GM12874 (cell line): ENCODE measurements around the gene PPM1L.
A peak's percentile ranks its signal among the peaks of the same experiment; 100 is the strongest.

Experiments used
- TF ChIP-seq, protein P1 (sequence below): IDR thresholded peaks from 2 replicates; pipeline ENCODE4 v1.5.1; 2011; ENCODE audit warnings: low read depth, mild to moderate bottlenecking, control low read depth, low read length, moderate library complexity; ENCODE audit not compliant: insufficient read depth

Gene PPM1L

DNA sequence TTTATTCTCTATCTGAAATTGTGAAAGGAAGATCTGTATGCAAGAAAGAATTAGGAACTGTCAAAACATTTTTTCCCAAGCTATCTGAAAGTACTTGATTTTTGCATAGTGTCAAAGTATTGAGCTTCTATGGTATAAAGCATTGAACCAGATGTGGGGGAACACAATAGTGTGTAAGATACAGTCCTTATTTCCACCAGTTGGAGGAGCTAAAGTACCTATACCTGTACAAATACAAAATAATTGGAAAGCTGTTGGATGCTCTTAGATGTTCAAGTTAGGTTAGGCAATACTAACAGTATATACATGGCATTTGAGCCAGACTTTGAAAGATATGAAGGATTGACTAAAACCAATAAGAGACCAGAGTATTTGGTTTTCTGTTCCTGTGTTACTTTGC, 200.8 kb downstream of the PPM1L start:
- TF ChIP-seq, protein P1, sequence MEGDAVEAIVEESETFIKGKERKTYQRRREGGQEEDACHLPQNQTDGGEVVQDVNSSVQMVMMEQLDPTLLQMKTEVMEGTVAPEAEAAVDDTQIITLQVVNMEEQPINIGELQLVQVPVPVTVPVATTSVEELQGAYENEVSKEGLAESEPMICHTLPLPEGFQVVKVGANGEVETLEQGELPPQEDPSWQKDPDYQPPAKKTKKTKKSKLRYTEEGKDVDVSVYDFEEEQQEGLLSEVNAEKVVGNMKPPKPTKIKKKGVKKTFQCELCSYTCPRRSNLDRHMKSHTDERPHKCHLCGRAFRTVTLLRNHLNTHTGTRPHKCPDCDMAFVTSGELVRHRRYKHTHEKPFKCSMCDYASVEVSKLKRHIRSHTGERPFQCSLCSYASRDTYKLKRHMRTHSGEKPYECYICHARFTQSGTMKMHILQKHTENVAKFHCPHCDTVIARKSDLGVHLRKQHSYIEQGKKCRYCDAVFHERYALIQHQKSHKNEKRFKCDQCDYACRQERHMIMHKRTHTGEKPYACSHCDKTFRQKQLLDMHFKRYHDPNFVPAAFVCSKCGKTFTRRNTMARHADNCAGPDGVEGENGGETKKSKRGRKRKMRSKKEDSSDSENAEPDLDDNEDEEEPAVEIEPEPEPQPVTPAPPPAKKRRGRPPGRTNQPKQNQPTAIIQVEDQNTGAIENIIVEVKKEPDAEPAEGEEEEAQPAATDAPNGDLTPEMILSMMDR: peak; percentile 29; the same call in 1 of the 2 replicates

DNA sequence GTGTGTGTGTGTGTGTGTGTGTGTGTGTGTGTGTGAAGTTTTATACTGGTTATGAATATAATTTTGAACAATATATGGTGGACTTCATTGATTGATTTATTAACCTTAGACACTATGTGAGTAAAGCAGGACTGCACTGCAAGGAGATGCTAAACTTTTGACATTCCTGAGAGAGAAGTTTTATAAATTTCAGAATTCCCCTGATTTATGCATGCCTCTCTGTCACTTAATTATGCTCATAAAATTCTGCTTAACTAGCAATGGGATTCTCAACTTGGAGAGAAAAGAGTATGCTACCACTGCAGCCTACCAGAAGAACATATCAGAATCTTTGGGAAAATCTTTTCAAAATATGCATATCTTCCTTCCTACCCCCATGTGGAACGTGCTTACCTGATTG, 204.5 kb downstream of the PPM1L start:
- TF ChIP-seq, protein P1: no peak

DNA sequence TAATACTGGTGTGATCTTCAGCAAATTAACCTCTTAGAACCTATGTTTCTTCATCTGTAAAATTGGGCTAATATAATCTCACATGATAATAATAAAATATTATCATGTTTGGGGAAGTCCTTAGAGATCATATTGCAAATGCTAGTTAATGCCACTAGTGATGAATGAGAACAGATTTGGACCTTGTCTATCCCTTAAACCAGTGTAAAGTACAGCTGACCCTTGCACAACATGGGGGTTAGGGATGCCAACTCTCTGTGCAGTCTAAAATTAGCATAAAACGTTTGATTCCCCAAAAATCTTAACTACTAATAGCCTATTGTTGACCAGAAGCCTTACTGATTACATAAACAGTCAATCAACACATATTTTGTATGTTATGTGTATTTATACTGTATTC, 207.9 kb downstream of the PPM1L start:
- TF ChIP-seq, protein P1: no peak

DNA sequence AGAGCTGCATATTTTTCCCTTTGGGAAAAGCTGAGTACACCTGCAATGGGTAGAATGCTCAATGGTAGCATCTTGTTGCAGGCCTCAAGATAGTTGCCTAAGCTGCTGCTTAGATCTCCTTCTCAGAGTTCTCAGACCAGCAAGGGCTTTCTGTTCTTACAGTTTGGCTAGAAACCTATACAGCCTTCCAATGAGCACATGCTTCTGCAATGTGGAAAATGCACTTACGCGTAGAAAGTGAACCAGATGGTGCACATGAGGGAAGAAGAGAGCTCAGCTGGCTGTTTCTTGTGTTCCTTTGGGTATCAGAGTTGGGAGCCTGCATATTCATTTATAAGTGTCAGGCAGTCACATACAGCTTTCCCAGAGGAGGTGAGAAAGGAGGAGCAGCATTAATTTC, 212.7 kb downstream of the PPM1L start:
- TF ChIP-seq, protein P1: no peak

DNA sequence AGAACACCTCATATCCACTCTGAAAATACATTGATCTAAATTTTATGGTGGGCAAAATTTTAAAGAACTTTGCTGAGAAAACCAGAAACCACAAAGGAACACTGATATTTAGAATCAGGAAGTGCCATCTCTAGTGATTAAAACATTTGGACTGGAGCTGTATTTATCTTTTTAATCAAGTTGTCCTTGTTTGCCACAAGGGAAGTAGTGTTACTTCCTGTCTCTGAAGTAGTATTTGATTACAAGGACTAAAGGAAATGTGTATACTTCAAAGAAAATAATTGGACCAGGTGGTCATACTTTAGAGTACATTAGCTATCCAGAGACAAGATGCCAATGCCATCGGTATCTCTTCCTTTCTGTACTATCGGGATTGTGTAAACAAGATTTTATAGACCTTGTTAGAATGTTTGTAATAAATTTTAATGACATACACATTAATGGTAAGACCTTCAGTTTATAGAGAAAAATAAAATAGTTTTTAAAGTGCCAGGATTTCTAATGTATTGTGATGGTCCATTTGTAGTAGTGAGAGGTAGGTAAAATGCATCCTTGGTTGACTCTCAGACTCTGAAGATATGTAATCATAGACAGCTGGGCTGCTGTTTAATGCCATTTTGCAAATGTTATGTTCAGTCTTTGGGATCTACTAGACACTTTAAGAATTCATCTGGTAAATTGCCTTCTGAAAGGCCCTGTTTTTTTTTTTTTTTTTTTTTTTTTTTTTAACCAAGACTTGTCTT, 217.2 kb downstream of the PPM1L start:
- TF ChIP-seq, protein P1: no peak

DNA sequence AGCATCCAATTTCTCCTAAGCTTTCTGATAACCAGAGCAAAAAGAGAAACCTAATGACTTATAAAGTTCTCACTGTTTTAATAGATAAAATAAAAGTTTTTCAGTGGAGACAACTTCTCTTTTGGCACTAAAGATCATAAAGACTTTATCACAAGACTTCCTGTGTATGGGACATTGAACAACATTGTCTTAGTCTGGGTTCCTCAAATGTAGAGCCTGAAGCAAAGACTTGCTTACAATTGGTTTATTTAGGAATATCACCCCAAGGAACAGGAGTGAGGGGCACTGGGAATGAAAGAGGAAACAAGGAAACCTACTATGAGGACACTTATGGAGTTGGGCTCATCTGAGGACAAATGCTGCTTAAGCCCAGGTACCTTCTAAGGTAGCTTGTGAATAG, 221.7 kb downstream of the PPM1L start:
- TF ChIP-seq, protein P1: no peak

DNA sequence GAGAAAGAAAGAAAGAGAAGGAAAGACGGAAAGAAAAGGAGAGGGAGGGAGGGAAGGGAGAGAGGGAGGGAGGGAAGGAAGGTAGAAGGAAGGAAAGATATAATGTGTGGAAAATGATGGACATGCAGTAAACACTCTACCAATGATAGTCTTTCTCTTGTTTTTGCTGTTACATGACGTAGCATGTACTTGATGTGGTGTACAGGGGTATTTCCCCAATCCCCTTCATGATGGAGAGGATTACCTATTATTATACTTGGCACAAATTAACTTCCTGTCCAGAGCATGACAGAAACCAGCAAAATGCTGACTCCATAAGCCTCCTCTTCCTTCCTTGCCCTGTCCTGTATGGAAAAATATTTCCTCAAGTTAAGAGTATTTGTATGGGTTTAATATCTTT, 224.7 kb downstream of the PPM1L start:
- TF ChIP-seq, protein P1: no peak
